Caki2 (cell line): Measurements from ENCODE around the gene PPIF. TPM values are rescaled to one million over a fixed set of nuclear protein-coding genes. Genes with fewer than 3 reads are reported as not detected.
A peak's percentile ranks its signal among the peaks of the same experiment; 100 is the strongest.

Experiments
- DNase-seq: peaks from one replicate; pipeline ENCODE4 v3.0.0-alpha.2; 2015; ENCODE audit warnings: low read depth
- in situ Hi-C: cut with HindIII; loops from 2 replicates; pipeline ENCODE4 v1.10.0; 2016; ENCODE audit warnings: low sequenced_read_pairs, low pct_unique_long_range_greater_than_20kb, mixed read lengths
- total RNA-seq: library from RNA; depleted of rRNA; stranded (reverse); fragments of >200 nt; shearing (Covaris generic); gene quantifications from 2 replicates; pipeline ENCODE4 v1.2.3, GENCODE V29; 2014; ENCODE audit warnings: low replicate concordance

The PPIF gene
- total RNA-seq, 1 experiment from 2014 or later = 124 TPM

GRCh38 chr10:79342295-79342761 lies 4.9 kb upstream of the PPIF start:
- DNase-seq = no peak
- in situ Hi-C loops = no loop called here

DNA sequence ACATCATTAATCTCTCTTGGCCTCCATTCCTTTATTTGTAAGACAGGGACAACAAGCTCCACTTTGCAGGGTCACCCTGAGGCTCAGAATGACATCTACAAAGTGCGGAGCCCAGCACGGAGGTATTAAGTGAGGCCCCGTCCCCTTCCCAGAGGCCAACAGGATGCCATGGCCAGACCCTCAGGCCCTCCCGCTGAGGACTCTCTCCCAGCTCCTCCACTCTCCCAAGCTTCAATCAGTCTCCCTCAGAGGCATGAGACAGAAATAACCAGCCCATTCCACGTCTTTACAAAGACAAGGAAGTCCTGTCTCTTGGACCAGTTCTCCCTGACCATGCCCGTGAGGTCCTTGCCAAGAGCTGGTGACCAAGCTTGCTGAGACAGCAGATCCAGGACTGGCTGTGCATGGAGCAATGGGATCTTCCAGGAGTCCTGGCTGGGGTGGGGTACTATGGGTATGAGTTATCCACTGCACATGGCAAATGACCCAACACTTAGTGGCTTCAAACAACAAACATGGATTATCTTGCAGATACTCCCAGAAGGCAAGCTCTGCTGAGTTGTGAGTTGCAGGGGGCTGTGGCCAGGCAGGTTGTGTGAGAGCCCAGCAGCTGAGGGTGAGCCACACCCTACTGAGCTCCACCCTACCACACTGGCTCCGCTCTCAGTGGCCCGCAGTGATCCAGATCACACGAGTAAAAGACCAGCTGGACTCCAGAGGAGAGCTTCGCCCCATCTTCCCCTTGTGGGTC lies 4.3 kb upstream of the PPIF start:
- no peak for DNase-seq
- in situ Hi-C loops = no loop called here

DNA sequence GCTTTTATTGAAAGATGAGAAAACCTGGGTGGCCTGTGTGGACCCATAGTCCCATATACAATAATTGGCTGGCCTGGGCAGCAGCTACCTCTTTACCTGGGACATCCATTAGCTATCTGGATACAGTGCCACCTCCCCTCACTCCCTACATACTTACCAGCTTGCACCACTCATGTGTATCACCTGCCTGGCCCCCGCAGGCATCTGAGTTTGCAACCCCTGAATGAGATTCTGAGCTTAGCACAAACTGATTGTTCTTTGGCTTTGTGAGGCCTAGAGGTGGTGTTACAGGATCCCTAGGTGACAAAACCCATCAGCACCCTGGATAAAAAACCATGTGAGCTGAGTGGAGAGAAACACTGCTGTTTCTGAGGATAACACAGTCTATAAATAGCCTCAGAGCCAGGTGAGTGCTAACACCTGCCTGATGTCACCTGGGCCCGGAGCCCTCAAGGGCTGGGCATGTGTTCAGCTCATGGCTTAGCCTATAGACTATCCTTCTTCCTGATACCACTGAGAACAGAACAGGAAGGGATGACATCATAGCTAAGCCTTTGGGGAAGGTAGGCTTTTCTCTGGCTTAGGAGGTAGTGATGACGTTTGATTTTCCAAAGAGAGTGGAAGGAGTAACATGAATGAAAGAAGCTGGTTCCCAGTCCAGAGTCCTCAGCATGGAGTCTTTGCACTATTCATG lies 2.6 kb upstream of the PPIF start:
- in situ Hi-C loops = no loop called here
- DNase-seq = no peak

DNA sequence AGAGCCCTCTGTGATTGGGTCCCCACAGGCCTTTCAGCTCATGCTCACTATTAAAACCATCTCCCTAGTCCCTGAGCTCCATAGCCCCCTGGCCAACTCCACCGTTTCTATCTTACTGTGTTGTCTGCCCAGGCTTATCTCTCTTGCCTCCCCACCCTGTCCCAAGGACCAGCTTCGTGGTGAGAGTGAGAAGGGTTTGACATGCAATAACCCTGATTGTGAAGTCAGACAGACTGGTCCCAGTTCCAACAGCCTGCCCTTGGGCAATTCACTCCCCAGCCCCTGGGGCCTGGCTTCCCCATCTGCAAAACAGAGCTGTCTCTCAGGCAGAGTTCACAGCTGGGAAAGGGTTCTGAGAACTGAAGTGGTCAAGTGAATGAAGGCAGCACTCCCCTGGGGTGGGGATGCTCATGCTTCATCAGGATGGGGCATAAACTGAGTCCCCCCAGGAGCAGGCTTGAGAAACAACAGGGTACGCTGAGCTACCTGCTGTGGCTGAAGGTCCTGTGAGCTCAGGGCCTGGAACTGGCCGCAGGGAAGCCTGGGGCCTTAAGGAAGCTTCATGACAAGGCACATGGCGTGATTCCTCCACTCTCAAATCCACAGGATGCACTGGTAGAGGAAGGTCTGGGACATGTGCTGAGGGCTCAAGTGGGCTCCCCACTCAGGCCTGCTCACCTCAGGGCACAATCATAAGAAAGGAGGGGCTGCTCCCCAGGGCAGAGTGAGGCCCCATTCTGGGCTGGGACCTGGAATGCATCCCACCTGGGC lies 1.8 kb upstream of the PPIF start:
- no peak for DNase-seq
- in situ Hi-C loops = no loop called here

GRCh38 chr10:79346012-79346340 lies 1.3 kb upstream of the PPIF start:
- DNase-seq = no peak
- in situ Hi-C loops = no loop called here

- in situ Hi-C loops = no loop called here
- DNase-seq = no peak
Observed at GRCh38 chr10:79346388-79347225, 662 bp upstream of the PPIF start.

- in situ Hi-C loops = no loop called here
- DNase-seq = peak; percentile 55
Observed at GRCh38 chr10:79347894-79348639, 798 bp downstream of the PPIF start.

DNA sequence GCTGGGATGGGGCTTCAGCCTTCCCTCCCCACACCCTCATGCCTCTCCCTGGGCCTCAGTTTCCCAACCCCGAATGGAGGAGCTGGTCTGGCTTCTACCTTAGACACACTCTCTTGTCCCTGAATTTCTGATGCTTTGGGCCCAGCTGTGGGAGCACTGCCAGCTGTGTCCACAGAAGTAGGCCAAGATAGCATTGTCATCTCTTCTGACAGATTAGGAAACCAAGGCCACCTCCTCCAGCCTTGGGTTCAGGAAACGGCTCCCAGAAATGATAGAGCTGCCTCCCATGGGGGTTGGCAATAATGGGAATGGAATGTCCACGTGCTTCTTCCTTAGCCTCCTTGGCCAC lies 1.3 kb downstream of the PPIF start:
- DNase-seq = no peak

GRCh38 chr10:79349072-79349491 lies 1.8 kb downstream of the PPIF start:
- in situ Hi-C loops = no loop called here
- no peak for DNase-seq

More for the DNA sequence above, 1.3 kb downstream of the PPIF start:
- in situ Hi-C loops = no loop called here

- DNase-seq = peak; percentile 46
- in situ Hi-C loops = no loop called here
Observed at GRCh38 chr10:79349766-79350406, 2.6 kb downstream of the PPIF start.

- DNase-seq = no peak
- in situ Hi-C loops = no loop called here
Observed at GRCh38 chr10:79350407-79351154, 3.3 kb downstream of the PPIF start.

DNA sequence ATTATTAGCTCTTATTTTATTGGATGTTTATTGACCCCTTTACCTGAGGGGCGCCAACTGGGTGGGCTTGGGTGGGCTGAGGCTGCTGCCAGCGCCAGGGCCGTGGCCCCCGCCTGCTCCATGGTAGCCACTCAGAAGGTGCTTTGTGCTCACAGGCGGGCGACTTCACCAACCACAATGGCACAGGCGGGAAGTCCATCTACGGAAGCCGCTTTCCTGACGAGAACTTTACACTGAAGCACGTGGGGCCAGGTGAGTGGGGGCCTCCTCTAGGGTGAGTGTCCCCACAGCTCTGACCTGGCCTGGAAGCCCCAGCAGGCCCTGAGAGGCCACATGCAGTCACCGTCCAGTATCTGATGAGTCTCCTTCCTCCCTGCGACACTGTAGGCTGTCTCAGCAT lies 4.1 kb downstream of the PPIF start:
- DNase-seq = no peak
- in situ Hi-C loops = no loop called here

DNA sequence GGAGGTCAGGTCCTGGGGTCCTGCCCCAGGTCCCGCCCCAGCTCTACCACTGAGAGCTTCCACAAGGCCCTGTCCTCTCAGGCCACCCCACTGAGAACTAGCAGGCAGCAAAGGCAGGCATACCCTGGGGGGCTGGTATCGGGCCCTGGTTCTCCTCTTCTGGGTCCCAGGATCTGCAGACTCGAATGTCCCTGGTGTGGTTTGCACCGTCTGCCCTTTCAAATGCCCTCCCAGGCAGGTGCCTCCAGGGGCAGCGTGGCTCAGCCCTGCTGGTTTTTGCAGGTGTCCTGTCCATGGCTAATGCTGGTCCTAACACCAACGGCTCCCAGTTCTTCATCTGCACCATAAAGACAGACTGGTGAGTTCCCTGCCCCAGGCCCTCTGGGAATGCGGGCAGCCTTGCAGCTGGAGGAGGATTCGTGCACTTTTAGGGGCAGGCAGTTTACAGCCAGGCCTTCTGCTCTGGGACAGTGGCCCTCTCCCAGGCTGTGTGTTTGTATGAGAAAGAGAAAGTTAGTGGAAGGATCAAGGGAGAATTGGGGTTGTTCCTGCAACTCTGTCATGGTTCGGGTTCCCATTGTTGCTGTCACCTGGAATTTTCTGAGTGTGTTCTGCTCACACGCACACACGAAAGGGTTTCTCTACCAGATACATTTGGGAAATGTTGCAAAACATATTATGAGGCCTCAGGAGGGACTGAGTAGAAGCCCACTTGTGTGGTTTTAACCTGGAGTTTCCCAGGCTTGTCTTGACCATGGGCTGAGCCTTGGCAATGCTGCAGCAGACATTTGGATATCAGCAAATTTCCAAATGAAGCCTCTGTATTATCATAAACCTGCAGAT lies 5.0 kb downstream of the PPIF start:
- DNase-seq = no peak
- in situ Hi-C loops = no loop called here

DNA sequence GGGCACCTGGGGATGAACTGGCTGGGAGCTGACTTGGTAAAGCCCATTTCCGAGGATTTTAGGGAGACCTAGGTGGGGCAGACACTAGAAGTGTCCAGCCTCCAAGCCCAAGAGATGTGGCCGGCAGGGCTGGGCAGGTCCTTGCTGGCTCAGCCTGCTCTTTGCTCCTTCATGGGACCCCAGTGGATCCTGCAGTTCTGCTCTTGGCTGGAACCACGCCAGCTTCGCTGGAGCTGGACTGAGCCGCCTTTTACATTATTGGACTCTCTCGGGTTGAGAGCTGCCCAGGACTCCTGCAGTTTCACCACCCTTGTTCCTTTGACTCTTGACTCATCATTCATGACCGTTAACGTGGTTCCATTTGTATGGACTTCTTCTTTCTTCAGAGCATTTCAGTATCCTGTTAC lies 5.7 kb downstream of the PPIF start:
- in situ Hi-C loops = no loop called here
- no peak for DNase-seq

- in situ Hi-C loops = no loop called here
- no peak for DNase-seq
Observed at GRCh38 chr10:79353726-79354125, 6.5 kb downstream of the PPIF start.

GRCh38 chr10:79354141-79354540 lies 6.9 kb downstream of the PPIF start:
- in situ Hi-C loops = no loop called here
- no peak for DNase-seq
